GM19468 (cell line): ENCODE measurements around the gene AKAP6.
"Not testable (repeated sequence)": the region's sequence is repeated elsewhere in the genome, so short reads cannot be mapped to it uniquely, and the experiment has no call there.

Experiments used
- ATAC-seq: cut with Tn5 transposase; IDR thresholded peaks from one replicate; pipeline ENCODE4 v1.9.1; 2021; ENCODE audit warnings: mild to moderate bottlenecking, moderate library complexity, moderate number of reproducible peaks; ENCODE audit not compliant: unreplicated experiment; ENCODE audit errors: extremely low read depth

The AKAP6 gene

GRCh38 chr14:32434880-32435279 is 105.8 kb downstream of the AKAP6 start:
- no peak for ATAC-seq

DNA sequence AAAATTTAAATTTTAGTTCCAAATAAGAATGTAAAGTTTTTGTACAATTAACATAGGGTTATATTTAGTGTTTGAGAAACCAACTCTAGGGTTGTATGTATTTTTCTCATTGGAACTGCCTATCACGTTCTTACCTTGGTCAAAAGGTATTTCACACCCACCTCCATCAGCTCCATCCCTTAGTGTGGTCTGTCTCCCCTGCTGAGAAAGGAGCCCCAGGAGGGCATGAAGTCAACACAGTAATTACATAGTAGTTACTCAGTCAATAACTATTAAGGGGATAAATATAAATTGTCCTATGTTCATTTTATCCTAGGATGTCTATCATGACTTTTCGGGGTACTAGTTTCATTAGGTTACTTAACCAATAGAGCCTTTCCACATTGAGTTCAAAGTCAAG is 106.3 kb downstream of the AKAP6 start:
- ATAC-seq: no peak

- no peak for ATAC-seq
These were observed 107.9 kb downstream of the AKAP6 start for GRCh38 chr14:32436993-32437392.

GRCh38 chr14:32438517-32438916 is 109.4 kb downstream of the AKAP6 start:
- ATAC-seq: no peak

GRCh38 chr14:32443890-32444661 is 115.0 kb downstream of the AKAP6 start:
- ATAC-seq: no peak

GRCh38 chr14:32447371-32447770 is 118.3 kb downstream of the AKAP6 start:
- no peak for ATAC-seq

DNA sequence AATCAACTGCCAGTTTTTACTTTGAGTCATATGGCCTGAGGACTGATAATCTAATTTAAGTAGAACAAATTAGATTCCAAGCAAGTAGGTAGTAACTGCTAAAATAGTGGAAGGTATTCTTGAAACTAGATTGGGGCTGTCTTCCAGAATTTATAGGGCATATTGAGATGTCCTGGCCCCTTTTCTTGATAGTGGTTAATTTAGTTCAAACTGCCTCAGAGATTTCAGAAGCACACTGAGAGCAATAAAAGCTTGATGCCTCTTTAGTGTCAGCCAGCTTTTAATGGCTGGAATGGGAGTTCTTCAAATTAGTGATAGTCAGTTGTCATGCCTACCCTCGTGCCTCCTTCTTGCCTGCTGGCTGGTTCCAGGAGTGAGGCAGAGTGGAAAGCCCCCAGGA is 120.5 kb downstream of the AKAP6 start:
- ATAC-seq: no peak

GRCh38 chr14:32450919-32451675 is 122.0 kb downstream of the AKAP6 start:
- no peak for ATAC-seq

GRCh38 chr14:32453857-32454810 is 125.0 kb downstream of the AKAP6 start:
- ATAC-seq: no peak

- no peak for ATAC-seq
These were observed 128.3 kb downstream of the AKAP6 start for GRCh38 chr14:32457213-32457920.

- ATAC-seq: no peak
These were observed 129.6 kb downstream of the AKAP6 start for GRCh38 chr14:32458720-32459119.

GRCh38 chr14:32460267-32460666 is 131.2 kb downstream of the AKAP6 start:
- ATAC-seq: no peak

DNA sequence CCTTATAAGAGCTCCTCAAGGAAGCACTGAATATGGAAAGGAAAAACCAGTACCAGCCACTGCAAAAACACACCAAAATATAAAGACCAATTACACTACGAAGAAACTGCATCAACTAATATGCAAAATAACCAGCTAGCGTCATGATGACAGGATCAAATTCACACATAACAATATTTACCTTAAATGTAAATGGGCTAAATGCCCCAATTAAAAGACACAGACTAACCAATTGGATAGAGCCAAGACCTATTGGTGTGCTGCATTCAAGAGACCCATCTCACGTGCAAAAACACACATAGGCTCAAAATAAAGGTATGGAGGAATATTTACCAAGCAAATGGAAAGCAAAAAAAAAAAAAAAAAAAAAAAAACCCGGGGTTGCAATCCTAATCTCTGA is 133.5 kb downstream of the AKAP6 start:
- ATAC-seq: not testable (repeated sequence)

GRCh38 chr14:32468955-32469354 is 139.9 kb downstream of the AKAP6 start:
- ATAC-seq: no peak

- ATAC-seq: no peak
These were observed 140.5 kb downstream of the AKAP6 start for GRCh38 chr14:32469388-32470160.

- no peak for ATAC-seq
These were observed 141.1 kb downstream of the AKAP6 start for GRCh38 chr14:32470161-32470715.

- ATAC-seq: no peak
These were observed 142.1 kb downstream of the AKAP6 start for GRCh38 chr14:32471181-32471580.

DNA sequence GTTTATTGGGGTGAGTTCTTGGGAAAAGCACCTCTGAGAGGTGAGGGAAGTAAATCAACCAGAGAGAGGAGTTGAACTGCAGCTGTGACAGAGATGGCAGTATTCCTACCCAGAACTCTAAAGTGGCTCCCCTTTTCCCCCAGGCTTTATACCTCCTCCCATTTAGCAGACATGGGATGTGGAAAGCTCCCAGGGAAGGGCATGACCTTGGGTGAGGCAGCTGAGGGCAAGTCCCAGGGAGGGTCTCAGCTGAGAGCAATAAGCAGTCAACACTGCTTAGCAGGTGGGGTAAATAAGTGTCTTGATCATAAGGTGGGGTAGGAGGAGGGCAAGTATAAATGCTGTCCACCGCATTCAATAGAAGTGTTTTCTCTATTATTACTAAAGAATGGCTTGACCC is 143.0 kb downstream of the AKAP6 start:
- no peak for ATAC-seq
